HCEC 1CT (cell line): ENCODE data around the gene SORCS2.

Source experiments
- DNase-seq: peaks from one replicate; pipeline ENCODE4 v3.0.0-alpha.2; 2017

Gene SORCS2

DNA sequence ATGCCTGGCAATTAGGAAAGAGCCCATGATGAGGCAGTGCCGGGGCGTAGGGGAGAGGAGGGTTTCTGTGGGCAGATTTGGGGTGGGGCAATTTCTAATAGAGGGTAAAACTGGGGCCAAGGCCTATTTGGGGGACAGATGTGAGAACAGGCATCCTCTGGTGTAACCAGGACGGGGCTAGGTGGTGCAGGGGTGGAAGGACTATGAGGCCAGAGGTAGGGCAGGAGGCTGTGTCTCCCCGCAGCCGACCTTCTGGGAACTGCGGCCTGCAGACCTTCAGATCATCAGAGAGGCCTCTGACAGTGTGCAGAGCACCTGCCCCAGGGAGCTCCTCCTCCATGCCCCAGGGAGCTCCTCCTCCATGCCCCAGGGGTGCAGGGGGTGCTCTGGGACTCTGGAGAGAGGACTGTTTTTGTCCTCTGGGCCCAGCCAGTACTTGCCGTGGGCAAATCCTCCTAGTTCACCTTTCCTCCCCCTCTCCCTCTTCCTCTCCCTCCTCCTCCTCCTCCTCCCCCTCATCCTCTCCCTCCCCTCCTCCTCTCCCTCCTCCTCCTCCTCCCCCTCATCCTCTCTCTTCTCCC lies 101.9 kb downstream of the SORCS2 start:
- DNase-seq: no peak

DNA sequence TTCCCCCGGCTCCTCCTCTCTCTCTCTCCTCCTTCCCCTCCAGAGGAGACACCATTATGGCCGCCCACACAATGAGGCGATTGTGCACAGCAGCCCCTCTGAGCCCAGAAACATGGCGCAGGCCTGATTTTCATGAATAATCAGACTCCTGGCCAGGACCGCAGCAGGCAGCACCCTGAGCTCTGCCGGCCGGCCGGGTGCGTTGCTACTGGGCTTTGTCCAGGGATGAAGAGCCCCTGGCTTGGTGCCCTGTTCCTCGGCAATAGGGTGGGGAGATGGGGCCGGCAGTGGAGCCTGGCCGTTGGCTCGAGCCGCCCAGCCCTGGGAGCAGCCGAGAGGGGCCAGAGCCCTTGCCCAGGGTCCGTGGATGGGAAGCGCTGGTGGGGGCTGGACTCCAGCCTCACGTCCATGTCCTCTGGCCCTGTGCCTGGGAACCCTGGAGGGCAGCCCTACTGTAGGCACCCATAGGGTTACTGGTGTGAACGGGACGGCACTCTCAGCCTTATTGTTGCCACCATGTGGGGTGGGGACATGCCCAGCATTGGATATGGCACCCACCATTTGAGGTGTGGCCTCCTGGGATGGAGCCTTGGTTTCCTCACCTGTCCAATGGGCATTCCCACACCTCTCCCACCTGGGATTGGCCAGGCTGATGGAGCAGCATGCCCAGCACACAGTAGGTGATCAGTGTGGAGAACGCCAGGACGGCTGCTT lies 103.0 kb downstream of the SORCS2 start:
- DNase-seq: no peak

DNA sequence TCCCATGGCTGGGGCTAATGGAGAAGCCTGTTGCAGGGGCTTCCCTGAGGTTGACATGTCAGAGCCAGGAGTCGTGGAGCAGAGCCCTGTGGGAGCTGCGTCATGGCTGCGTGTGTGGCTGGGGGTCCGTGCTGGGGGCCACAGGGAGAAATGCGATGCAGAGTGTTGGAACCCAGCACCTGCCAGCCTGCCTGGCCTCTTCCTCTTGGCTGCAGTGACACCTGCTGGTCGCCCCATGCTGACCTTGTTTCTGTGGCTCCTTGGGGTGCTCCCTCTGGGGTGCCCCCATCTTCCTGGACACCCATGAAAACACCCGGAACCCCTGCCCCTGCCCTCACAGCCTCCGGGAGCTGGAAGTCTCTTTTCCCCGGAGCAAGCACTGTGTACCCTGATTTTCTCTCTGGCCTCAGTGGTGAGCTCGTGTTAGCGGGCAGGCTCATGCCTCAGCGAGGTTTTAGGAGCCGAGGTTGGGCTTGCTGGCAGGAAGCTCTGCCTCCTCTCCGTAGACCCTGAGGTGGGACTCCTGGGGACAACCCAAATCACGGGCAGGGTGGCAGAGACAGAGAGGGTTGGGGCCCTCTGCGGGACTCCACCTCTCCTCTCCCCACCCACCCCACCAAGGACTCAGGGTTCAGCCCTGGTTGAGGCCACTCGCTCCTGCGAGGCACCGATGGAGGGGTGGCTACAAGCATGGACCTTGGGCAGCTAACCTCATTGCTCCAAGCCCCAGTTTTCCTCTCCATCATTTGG lies 103.7 kb downstream of the SORCS2 start:
- DNase-seq: no peak

DNA sequence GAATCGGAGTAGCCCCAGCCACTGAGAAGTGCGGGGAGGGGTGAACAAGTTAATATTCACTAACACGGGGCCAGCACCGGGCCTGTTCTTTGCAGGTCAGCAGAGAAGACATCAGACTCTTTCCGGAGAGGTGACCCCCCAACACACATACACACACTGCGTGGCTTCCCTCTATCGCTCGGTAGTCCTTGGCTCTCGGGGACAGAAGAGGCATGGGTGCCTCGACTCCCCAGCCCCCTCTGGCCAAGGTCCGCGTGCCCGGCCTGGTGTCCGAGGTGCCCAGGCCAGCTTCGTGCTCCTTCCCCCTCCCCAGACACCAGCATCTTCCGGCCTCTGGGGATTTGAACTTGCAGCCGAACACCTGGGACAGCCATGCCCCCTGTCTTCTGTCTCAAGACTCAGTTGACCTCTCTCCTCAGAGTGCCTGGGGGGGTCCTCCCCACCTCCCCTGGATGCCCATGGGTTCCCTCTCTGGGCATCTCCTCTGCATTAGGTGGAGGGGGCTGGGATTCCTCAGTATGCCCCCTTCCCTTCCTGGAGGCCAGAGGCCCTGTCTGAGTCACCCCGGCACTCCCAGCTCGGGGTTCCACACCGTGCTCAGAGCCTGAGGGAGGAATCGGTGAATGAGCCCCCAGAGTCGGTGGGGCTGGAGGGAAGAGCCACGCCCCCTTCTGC lies 104.5 kb downstream of the SORCS2 start:
- no peak for DNase-seq

DNA sequence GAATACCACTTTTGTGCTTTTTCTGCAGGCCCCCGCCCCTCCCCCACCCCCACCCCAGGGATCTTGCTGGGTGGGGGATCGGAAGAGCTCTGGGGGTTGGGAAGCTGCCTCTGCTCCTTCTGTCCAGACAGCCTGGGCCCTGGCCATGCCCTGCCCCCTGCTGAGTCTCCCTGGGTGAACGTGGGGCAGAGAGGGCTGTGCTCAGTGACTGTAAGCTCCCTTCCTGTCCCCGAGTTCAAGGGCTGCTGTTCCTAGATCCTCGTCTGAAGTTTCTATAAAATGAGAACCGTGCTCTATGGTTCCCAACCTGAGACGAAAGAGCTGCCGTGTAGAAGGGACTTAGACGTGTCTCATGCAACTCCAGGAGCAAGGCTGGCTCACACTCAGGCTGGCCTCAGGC lies 105.0 kb downstream of the SORCS2 start:
- no peak for DNase-seq

DNA sequence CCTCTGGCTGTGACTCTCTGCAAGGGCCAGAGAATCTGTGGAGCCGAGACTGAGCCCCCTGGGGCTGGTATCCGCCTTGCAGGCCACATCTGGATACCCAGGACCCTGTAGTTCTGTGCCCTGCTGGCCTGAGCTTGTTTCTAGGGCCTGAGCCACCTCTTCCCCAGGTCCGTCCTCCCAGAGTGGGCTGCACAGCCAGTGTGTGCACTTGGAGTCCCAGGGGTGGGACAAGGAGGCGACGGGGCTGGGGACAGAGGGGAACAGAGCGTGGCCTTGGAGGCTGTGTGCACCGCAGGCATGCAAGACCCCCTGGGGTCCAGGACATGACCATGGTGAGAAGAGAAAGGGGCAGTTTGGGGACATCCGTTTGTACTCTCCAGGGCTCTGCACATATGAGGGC lies 105.5 kb downstream of the SORCS2 start:
- DNase-seq: no peak

DNA sequence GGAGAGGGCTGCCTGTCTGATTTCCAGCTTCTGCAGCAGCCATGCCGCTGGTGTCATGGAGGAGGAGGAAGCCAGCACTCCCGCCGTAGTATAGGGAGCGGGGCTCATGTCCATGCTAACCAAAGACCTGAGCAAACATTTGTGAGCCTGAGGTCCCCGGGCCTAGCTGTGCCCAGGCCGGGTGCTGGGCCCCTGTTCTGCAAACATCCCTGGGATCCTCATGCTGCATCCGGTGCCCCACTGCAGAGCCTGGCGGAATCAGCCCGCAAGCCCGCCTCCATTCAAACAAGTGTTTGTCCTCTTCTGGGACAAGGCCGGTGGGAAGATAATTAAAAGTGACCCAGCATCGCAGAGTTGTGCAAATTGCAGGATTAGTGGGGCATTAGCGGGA lies 106.3 kb downstream of the SORCS2 start:
- DNase-seq: no peak

DNA sequence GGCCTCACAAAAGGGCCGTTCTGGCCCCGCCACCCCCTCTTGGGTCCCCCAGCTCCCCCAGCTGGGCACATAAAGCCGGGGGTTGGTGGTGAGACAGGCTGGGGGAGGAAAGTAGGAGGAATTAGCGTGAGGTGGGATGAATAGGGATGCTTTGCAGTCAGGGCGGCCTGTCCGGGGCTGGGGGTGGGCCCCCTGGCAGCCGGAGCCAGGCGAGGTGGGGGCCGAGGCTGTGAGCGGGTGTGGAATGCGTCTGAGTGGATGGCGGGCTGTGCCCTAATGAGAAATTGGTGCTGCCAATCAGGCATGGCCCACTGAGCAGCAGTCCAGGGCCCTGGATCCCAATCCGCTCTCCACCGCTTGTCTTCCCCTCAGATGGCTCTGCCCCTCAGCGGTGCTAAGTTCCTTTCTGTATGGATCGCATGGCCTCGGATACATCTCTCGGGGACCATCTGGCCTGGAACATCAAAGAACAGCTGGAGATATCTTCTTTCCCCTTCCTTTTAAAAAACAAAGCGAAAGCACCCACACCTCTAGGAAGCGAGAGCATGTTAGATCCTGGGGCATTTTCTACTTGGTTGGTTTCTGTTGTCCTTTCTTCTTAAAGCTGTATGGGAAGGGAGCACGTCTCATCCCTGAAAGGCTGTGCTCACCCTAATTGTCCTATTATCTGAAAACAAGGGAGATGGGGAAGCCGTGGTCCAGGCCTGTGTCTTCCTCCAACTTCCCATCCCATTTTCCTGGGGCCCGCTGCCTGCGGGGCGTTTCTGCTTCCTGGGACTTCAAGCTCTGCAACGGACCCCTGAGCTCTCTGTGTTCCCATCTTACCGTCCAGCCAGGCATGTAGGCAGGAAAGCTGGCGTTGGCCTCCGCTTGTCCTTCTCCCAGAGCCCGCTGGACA lies 106.9 kb downstream of the SORCS2 start:
- no peak for DNase-seq

DNA sequence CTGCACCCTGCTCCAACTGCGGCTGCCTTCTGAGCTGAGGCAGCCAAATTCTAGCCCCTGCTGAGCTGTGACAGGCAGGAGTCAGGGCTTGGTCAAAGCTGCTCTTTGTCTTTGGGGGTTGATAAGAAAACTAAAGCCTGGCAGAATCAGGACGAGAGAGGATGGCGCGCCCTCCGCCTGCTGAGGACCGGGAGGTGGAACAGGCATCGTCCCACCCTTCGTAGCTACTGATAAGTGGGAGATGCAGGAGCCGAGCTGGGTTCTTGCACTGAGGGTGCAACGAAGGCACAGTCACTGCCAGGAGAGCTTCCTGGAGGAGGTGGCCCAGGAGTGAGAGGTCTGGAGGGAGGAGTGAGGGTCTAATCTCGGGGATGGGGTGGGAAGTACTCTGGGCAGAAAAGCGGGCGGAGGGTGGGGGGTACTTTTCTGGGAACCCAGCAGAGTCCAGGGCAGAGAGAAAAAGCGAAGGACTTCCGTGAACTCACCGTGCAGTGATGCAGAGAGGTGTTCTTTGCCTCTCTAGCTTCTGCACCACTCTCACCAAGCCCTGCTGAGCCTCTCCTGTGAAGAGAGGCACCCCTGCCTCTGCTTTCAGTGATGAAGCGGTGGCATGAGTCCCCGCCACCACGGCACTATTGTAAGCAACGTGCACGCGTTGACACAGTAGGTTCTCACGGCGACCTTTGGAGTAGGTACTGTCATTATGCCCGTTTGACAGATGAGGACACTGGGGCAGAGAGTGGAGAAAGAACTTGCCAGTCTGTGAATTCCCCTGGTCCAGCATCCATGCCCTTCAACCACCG lies 107.8 kb downstream of the SORCS2 start:
- DNase-seq: no peak

DNA sequence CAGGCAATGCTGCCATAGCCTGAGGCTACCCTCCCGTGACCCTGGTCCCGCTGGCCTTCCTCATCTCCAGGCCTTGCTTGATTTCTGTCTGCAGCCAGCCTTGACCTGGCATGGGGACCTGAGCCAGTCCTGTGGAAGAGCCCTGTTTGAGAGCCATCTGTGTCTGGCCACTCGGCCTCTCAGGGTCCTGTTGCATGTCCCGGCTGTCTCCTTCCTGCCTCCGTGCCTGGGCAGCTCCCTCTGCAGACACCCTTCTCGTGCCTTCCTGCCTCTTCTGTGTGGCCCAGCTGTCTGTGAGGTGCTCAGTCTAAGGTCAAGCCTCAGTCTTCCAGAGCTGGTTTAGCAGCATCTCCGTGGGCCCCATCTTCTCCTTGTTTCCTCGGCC lies 108.4 kb downstream of the SORCS2 start:
- no peak for DNase-seq

DNA sequence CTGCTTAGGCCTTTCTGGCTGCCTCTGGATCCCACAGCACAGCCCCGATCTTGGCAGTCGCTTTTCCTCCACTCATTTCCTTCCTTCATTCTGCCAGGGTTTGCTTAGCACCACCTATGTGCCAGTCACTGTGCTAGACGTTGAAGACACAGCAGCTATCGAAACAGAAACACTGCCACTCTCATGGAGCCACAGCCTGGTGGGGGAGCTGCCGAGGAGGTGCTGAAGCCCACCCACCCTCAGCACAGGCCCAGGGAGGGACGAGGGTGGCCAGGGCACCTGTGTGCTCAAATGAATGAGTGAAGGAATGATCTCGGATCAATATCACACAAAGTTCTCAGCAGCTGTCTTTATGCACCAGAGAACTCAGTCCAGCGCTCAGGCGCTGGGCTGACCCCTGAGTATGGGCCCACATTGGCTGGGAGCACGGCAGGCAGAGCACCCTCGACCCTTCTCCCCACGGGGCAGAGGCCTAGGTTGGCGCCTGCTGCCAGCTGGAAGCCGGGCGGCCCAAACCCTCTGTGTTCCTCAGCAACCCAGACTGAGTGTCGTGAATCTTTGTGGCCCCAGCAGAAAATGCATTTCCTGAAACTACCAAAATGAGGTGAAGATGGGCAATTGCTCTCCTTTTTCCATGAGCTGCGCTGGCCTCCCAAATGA lies 108.9 kb downstream of the SORCS2 start:
- DNase-seq: no peak

DNA sequence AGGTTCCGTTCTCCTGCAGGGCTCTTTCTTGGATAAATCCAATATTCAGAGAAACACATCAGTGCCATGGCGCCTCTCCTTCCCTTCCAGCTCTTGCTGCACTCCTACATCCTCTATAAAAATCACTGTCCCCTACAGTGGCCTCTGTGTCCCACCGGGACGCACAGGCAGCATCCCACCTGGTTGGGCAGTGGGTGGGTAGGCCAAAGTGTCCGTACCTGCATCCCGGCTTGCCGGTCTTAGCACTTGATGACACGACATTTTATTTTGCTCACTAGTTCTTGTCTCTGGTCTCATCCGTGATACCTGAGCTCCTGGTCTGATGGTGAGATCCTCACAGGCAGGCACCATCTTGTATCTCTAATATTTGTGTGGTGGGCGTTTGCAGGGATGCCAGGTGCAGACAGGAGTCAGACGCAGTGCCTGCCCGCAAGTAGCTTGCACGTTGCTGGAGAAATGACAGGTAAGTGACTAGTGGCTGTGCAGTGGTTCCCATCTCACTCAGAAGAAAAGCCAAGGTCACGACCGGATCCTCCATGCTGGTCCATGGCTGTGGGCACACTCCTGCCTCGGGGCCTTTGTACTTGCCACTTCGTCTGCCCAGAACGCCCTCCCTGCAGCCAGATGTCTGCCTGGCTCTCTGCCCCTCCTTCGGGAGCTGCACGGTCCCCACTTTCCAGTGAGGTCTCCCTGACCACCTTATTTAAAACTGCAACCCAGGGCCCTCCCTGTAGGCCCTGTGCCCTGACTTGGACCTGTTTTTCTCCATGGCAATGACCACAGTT lies 109.7 kb downstream of the SORCS2 start:
- no peak for DNase-seq

DNA sequence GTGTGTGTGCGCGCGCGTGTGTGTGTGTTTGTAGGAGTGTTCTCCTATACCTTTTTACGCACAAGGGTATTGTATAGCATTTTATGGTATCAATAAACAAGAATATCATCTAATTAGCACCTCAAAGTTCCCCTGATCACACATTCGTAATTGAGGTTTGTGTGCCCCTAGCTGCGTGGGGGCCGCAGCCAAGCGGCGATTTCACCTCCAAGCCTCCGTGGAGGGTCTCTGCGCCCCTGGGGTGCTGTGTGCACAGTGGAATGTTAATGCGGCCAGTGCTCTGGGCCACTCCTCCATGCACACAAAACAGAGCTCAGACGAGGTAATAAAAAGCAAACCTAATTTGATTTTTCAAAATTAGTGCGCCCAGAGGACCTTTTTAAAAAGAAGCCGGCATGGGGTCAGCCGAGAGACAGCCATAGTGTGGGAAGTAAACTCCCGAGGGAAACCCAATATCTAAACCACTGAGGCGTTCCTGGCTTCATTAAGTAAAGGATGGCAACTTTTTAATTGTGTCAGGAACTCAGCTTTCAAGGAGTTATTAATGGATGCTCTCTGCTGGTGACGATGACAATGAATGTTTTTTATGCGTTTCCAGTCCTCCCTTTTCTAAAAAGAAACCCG lies 110.6 kb downstream of the SORCS2 start:
- no peak for DNase-seq

DNA sequence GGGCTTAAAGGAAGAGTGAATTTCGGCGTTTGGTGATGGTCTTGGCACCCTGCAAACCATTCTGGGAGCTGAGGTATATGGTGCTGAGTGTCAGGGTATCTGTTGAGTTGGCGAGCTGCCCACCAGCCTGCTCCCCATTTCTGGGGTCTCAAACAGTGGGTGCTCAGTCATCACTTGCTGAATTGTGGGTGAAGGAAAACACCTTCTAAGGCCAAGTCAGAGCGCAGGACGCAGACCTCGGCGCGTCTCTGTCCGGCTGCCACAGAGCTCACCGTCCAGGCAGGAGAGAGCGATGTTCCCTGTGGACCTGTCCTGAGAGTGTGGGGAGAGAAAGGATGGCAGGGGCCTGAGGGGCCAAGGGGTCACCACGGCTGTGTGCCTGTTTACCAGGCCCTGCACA lies 111.2 kb downstream of the SORCS2 start:
- DNase-seq: no peak

DNA sequence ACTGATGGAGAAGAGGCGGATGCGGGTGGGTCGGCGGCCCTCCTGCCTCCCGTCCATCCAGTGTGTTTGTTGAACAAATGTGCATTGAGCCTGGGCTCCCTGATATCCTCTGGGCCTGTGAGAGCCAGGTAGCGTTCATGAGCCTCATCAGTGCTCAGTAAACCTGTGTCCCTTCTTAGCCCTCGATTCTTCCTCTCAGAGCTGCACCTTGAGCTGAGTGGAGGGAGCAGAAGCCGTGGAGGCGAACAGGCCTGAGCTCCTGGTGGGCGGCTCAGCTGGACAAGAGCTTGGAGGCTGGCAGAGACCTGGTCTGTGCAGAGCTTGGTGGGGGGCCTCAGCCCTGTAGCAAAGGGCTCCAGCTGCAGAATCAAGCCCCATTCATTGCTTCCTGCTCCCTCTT lies 112.1 kb downstream of the SORCS2 start:
- no peak for DNase-seq

DNA sequence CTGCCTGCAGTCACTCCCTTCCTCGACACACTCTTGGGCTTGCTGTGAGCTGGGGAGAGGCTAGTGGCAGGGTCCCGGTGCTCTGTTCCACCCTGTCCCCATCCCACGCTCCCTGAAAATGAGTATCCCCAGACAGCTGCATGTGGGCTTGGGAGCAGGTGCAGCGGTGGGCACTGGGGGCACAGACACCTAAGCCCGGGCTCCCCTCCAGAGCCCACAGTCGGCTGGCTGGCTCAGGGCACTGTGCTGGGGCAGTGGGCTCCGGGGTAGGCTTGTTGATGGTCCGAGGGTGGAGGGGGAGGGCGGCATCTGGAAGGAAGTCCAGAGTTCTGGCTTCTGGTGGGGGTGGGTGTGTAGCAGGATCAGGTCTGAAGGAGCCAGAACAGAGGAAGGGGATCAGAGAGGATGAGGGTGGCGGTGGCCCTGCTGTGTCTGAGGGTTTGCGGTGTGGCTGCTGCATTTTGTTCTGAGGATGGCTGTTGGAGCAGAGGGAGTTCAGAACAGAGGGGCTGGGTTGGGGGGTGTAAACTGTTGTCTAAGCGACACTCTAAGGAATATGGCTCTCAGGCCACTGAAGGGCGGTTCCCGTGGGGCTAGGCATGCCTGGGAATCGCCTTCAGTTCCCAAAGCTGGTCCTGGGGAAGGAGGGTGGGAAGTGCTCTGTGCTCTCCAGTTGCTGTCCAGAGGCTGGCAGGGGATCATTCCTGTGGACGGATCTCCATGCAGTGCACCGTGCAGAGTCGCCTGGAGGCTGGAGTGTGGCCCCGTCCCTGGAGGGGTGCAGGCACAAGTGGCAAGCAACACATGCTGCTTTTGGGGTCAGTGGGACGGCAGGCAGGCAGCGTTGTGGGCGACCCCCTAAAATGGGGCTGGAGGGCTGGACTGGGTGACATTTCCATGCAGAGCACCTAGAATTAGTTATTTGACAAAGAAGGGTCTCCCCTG lies 114.0 kb downstream of the SORCS2 start:
- no peak for DNase-seq

DNA sequence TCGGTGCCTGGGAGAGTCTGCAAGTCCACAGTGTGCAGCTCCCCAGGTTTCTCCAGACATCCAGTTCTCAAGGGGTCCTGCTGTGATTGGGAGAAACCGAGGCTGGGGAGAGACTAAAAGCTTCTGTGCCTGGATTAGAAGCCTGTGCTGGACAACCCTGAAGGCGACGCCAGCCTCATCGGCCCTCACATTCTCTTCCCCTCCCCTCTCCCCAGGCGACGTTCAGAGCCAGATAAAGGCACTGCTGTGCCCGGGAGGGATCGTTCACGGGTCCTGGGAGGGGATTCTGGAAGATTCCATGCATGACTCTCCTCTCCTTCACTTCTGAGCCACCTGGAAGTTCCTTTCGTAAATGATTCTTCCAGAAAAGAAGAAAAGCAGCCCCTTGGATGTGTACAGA lies 114.6 kb downstream of the SORCS2 start:
- DNase-seq: no peak

DNA sequence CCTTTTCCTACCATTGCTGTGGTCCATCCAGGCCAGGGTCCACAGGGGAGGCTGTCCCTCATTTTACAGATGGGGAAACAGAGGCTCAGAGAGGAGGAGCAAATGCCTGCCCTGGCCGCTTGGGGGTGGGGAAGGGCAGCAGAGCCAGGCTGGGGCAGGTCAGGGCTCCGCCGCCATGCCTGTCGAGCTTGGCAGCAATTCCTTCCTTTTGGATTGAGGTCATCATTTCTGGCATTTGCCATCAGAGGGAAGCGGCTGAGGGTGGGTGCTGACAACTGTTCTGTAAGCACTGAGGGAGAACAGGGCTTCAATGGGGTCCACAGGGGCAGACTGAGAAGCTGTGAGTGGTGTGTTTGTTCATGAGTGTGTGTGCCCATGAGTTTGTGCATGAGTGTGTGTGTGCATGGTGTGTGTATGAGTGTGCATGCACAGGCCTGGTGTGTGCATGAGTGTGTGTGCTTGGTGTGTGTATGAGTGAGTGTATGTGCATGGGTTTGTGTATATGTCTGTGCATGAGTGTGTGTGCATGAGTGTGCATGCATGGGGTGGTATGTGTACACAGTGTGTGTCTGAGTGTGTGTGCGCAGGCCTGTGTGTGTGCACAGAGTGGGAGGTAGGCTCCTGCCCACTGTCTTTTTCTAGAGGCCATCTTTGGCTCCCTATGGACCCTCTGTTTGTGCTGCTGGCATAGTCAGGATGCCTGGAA lies 115.2 kb downstream of the SORCS2 start:
- DNase-seq: no peak
